ENCODE results near the gene TP53I3.

TP53I3 gene

DNA sequence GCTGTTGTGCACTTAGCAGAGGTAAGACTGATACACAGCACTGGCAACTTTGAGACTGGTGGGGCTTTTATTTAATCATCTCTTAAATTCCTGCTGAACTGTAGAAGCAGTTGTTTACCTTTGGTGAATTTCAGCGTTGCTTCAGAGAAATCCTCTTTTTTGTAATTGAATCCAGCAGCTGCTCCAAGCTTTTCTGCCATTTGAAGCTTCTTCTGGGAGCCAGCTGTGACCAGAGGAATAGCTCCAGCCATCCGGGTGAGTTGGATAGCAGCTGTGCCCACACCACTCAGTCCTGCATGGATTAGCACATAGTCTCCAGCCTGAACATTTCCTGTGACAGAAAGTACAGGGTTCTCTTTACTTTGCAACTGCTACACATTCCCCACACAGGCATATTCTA is 3.9 kb downstream of the TP53I3 start:
- no peak overlapping the region for H3K4me3 Mint-ChIP-seq
- H3K36me3 Mint-ChIP-seq = peaks cover 15% of the 10 kb centered on the region
- H3K27me3 Mint-ChIP-seq = no peaks in the 10 kb centered on the region
- no peak overlapping the region for H3K27ac Mint-ChIP-seq
- no peaks in the 10 kb centered on the region for H3K9me3 Mint-ChIP-seq
- peaks cover 25% of the 10 kb centered on the region for H3K4me1 Mint-ChIP-seq
- ATAC-seq = no peak

DNA sequence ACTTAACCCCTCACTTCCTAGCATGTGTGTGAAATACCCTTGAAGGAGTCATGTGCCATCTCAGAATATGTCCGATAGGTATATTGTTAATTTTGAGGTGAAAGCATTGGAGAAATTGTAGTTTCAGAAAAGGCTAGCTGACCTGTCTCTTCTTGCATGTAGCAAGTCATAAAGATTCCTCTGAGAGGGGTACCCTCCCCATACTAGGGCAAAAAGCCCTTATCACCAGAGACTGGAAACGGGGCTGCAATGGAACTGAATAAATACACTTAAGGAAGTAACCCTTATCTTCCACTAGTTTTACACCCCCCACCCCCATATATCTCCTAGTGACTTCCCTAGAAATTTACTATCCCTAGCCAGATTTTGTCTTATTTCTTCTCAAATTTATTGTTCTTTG is 6.8 kb downstream of the TP53I3 start:
- H3K9me3 Mint-ChIP-seq = no peaks in the 10 kb centered on the region
- peaks cover 28% of the 10 kb centered on the region for H3K4me1 Mint-ChIP-seq
- H3K36me3 Mint-ChIP-seq = peaks cover 15% of the 10 kb centered on the region
- peak overlapping the region; percentile 94 for H3K27ac Mint-ChIP-seq
- no peaks in the 10 kb centered on the region for H3K27me3 Mint-ChIP-seq
- peak overlapping the region; percentile 97 for H3K4me3 Mint-ChIP-seq
- no peak for ATAC-seq

DNA sequence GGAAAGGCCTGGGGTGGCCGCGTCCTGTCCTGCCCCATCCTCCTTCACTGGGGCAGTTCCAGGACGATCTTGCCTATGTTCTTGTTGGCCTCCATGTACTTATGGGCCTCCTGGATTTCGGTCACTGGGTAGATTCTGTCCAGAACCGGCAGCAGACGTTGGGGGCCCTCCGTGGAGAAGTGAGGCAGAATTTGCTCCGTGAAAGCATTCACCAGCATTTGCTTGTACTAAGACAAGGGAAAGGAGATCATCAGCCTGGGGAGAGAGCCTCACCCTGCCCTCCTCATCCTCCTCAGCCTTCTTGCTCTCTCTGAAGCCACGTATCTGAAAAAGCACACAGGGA is 7.1 kb downstream of the TP53I3 start:
- no peak for ATAC-seq
- peaks cover 17% of the 10 kb centered on the region for H3K36me3 Mint-ChIP-seq
- H3K9me3 Mint-ChIP-seq = no peaks in the 10 kb centered on the region
- H3K27me3 Mint-ChIP-seq = no peaks in the 10 kb centered on the region
- H3K4me3 Mint-ChIP-seq = peak overlapping the region; percentile 97
- H3K27ac Mint-ChIP-seq = peak overlapping the region; percentile 94
- peaks cover 24% of the 10 kb centered on the region for H3K4me1 Mint-ChIP-seq

DNA sequence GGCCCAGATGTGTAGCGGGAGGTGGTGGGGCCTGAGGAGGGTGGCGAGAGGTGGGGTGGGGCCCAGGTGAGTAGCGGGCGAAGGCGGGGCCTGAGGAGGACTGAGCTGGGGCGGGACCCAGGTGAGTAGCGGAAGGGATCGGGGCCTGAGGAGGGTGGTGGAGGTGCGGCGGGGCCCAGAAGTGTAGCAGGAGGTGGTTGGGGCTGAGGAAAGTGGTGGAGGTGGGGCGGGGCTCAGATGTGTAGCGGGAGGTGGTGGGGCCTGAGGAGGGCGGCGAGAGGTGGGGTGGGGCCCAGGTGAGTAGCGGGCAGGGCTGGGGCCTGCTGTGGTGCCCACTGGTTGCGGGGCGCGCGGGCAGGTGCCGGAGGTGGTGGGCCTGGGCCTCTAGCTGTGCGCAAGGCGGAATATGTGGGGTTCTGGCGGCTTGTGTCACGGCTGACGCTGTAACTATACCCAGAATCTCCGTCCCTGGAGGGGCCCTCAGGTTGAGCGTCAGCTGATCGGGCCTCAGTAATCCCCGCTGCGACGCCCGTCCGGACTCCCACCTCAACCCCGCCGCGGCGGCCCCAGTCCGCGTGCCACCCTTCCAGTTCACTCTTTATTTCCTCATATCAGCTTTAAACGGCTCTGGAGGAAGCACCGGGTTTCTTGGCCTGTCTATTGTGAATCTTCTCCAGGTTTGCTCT is 7.6 kb downstream of the TP53I3 start:
- no peaks in the 10 kb centered on the region for H3K27me3 Mint-ChIP-seq
- no peak for ATAC-seq
- H3K9me3 Mint-ChIP-seq = no peaks in the 10 kb centered on the region
- H3K27ac Mint-ChIP-seq = peak overlapping the region; percentile 94
- peaks cover 23% of the 10 kb centered on the region for H3K4me1 Mint-ChIP-seq
- H3K36me3 Mint-ChIP-seq = peaks cover 17% of the 10 kb centered on the region
- H3K4me3 Mint-ChIP-seq = peak overlapping the region; percentile 97

DNA sequence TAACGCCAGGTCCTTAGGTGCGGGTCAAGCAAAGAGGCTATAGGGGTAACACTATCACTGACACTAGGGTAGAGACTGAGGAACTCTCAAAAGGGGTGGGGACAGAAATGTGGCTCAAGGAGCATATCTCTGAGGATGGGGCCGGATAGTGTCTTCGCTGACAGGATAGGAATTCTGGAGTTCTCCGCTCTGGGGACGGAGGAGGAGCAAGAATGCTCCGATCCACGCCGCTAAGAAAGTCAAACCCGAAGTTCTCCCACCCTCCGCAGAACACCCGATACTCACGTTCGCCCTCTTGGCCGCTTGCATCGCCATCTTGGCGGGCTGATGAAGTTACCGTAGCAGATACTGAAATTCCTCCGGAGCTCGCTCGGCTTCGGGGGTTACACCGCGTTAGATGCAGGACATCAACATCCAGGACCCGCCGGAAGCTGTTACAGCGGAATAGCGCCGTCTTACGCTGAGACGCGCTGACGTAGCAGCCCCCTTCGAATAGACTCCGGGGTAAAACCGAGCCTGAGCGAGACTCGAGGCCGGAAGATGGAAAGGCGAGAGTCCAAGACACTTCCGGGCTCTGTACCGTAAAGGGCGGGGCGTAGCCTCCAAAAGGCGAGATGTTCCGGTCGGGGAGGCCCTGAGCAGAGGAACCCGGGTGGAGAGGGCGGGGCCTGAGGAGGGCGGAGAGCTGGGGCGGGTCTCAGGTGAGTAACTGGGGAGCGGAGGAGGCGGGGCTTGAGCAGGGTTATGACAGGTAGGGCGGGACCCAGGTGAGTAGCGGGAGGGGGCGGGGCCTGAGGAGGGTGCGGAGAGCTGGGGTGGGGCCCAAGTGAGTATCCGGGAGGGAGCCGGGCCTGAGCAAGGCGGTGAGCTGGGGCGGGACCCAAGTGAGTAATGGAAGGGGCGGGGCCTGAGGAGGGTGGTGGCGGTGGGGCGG is 8.5 kb downstream of the TP53I3 start, which contains the start of gene SF3B6:
SF3B6 (minus strand) TSS at position 412 of the 934 bp plus-strand sequence; CDS start at position 315, 97 bp downstream.
- Mint-ChIP-seq H3K4me3 (peak within 1 kb of the TSS; percentile 97), H3K27ac (peak within 1 kb of the TSS; percentile 94), H3K27me3 (no peaks in the 10 kb centered on the region), H3K36me3 (peaks cover 14% of the 10 kb centered on the region), H3K4me1 (peaks cover 23% of the 10 kb centered on the region), H3K9me3 (no peaks in the 10 kb centered on the region)
- ATAC-seq = peak; percentile 97

DNA sequence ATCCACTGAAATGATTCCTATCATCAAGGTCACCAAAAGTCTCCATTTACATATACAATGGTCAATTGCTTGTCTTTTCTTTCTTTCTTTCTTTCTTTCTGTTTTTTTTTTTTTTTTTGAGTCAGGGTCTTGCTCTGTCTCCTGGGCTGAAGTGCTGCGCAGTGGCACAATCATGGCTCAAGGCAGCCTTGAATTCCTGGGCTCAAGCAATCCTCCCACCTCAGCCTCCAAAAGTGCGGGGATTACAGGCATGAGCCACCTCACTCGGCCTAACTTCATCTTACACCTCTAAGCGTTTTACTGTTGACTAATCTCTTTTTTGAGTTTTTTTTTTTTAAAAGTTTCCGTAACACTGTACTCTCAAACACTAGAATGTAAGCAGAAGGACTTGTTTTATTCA is 9.4 kb downstream of the TP53I3 start:
- Mint-ChIP-seq H3K27ac (peak overlapping the region; percentile 94), H3K4me3 (peak overlapping the region; percentile 97), H3K27me3 (no peaks in the 10 kb centered on the region), H3K4me1 (peaks cover 23% of the 10 kb centered on the region), H3K36me3 (peaks cover 12% of the 10 kb centered on the region), H3K9me3 (no peaks in the 10 kb centered on the region)
- ATAC-seq = no peak

DNA sequence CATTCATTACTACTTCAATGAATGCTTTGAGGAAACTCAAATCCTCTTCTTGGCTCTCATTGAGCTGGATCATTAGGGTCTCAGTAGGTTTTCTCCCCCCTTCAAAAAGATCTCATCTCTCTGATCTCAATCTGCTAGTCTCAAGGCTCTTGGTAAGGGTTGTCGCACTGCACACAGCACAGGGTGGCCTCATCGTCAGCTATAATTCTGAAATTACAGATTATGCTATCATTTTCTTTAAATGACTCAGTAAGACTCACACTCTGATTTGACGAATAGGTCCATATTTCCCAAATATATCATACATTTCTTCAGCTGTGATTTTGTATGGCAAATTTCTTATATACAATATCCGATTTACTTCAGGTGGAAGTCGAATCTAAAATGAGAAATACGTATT is 10.8 kb downstream of the TP53I3 start:
- Mint-ChIP-seq H3K4me1 (peaks cover 23% of the 10 kb centered on the region), H3K27me3 (no peaks in the 10 kb centered on the region), H3K4me3 (no peak overlapping the region), H3K9me3 (no peaks in the 10 kb centered on the region), H3K36me3 (peaks cover 25% of the 10 kb centered on the region), H3K27ac (no peak overlapping the region)
- ATAC-seq = no peak

DNA sequence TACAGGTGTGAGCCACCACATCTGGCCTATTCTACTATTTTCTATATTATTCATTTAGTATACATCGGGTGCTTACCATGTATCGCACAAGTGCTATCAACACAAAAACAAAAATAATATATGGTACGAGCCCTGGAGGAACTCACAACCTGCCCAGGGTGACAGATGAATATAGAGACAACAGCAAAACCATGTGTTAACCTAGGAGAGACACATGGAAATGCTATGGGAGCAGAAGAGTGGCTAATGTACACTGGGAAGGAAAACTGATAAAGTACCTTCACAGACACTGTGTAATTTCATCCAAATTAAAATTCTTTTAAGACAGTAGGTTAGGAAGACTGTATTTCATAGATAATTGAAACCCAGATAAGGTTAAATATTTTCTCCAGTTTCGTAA is 12.4 kb downstream of the TP53I3 start:
- no peak overlapping the region for H3K4me3 Mint-ChIP-seq
- H3K27ac Mint-ChIP-seq = no peak overlapping the region

DNA sequence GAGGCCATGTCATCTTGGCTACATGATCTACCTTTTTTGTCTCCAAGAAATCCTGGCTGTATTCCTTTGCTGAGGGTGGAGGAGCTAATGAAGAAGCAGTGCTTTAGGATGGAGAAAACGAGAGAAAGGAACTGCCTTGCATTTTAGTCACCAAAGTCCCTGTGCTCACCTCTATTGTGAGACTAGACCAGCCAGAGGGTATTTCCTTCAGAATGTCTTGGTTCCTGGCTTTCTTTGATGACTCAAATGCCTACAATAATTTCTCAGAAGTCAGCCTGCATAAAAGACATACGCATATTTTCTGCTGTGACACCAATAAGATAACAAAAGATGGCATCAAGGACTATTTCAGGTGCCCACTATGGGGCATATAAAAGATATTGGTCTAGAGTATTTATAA is 19.3 kb downstream of the TP53I3 start:
- no peaks in the 10 kb centered on the region for H3K4me1 Mint-ChIP-seq
- H3K27ac Mint-ChIP-seq = no peak overlapping the region
- no peak for ATAC-seq
- H3K4me3 Mint-ChIP-seq = no peak overlapping the region
- no peaks in the 10 kb centered on the region for H3K9me3 Mint-ChIP-seq
- H3K36me3 Mint-ChIP-seq = peaks cover 18% of the 10 kb centered on the region
- no peaks in the 10 kb centered on the region for H3K27me3 Mint-ChIP-seq

More for the DNA sequence above, 12.4 kb downstream of the TP53I3 start:
- Mint-ChIP-seq H3K4me1 (peaks cover 16% of the 10 kb centered on the region), H3K36me3 (peaks cover 30% of the 10 kb centered on the region), H3K27me3 (no peaks in the 10 kb centered on the region), H3K9me3 (no peaks in the 10 kb centered on the region)
- no peak for ATAC-seq

DNA sequence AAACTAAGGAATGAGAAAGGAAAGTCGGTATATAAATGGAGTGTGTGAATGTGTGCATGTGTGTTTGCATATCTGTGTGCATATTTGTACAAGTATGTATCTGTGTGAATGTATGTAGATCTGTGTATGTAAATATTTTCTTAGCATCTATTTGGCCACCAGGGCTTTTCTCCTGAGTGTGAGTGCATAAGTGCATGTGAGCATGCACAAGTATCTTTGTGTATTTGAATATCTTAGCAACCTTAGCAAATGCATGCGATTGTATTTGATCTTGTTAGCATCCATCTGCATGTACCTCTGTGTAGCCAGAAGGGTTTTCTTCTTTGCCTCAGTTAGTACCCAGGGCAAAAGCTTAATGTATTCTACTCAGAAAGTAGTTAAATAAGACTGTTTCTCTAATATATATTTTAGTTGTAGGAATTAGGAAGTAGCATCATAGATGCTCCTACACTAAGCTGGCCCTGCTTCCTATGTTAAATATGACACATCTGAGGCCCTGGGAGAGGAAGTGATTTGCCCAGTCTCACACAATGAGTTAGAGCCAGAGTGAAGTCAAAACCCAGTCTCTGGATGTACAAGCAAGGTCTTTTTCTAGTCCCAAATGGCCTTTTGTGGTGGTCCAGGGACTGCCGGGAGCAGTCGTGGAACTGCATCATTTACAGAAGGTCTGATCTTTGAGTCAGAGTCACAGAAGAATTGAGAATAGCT is 25.9 kb downstream of the TP53I3 start:
- Mint-ChIP-seq H3K36me3 (no peaks in the 10 kb centered on the region), H3K4me1 (no peaks in the 10 kb centered on the region), H3K27me3 (no peaks in the 10 kb centered on the region), H3K9me3 (no peaks in the 10 kb centered on the region), H3K27ac (no peak overlapping the region), H3K4me3 (no peak overlapping the region)
- no peak for ATAC-seq

DNA sequence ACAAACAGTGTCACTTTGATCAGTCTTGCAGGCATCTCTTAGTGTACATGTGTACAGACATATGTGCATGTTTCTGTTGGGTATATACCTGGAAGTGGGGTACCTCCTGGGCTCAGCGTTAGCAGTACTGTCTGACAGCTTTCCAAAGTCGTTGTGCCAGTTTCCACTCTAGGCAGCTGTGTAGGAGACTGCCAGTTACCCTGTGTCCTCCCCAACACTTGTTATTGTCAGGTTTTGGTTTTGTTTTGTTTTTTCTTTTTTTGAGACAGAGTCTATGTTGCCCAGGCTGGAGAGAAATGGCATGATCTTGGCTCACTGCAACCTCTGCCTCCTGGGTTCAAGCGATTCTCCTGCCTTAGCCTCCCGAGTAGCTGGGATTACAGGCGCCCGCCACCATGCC is 28.9 kb downstream of the TP53I3 start:
- H3K4me3 Mint-ChIP-seq = no peak overlapping the region
- H3K4me1 Mint-ChIP-seq = no peaks in the 10 kb centered on the region
- ATAC-seq = no peak
- H3K27me3 Mint-ChIP-seq = no peaks in the 10 kb centered on the region
- no peaks in the 10 kb centered on the region for H3K9me3 Mint-ChIP-seq
- no peak overlapping the region for H3K27ac Mint-ChIP-seq
- H3K36me3 Mint-ChIP-seq = no peaks in the 10 kb centered on the region

DNA sequence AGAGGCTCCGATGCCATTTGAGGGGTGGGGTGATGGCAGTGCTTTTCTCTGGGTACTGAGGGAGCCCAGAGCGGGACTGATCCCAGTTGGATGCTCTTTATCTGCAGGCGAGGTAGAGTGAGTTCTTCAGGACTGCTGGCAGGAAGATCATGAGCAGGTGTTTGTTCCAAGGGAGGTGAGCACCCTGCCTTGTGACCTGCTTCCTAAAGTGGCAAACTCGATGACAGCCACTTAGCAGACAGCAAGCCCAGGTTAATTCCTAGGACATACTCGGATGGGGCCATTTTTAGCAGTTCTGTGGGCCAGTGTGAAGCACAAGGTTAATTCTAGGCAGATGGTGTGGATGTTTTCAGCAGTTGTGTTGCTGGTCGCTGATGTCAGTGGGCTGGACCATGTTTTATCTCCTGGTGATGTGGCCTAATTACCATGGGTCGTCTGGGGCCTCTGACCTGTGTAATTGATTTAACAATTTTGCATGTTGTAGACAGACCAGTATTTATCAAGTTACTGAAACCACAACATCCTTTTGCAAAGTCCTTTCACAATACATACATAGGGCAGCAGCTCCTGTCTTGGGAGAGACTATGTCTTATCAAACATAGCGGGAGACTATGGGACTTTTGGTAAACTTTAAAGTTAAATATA is 30.1 kb downstream of the TP53I3 start:
- H3K27me3 Mint-ChIP-seq = no peaks in the 10 kb centered on the region
- ATAC-seq = no peak
- no peaks in the 10 kb centered on the region for H3K4me1 Mint-ChIP-seq
- H3K9me3 Mint-ChIP-seq = no peaks in the 10 kb centered on the region
- no peak overlapping the region for H3K27ac Mint-ChIP-seq
- H3K36me3 Mint-ChIP-seq = no peaks in the 10 kb centered on the region
- H3K4me3 Mint-ChIP-seq = no peak overlapping the region

DNA sequence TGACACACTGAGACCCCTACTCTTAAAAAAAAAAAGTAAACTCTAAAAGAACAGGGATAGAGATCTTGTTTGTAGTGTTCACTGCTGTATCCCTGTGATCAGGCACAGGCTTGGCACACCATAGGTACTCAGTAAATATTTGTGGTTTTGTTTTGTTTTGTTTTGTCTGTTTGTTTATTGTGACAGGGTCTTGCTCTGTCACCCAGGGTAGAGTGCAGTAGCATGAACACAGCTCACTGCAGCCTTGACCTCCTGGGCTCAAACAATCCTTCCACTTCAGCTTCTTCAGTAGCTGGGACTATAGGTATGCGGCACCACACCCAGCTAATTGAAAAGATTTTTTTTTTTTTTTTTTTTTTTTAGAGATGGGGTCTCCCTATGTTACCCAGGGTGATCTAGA is 31.7 kb downstream of the TP53I3 start:
- Mint-ChIP-seq H3K27ac (no peak overlapping the region), H3K36me3 (no peaks in the 10 kb centered on the region), H3K4me1 (no peaks in the 10 kb centered on the region), H3K9me3 (no peaks in the 10 kb centered on the region), H3K27me3 (no peaks in the 10 kb centered on the region), H3K4me3 (no peak overlapping the region)
- no peak for ATAC-seq

DNA sequence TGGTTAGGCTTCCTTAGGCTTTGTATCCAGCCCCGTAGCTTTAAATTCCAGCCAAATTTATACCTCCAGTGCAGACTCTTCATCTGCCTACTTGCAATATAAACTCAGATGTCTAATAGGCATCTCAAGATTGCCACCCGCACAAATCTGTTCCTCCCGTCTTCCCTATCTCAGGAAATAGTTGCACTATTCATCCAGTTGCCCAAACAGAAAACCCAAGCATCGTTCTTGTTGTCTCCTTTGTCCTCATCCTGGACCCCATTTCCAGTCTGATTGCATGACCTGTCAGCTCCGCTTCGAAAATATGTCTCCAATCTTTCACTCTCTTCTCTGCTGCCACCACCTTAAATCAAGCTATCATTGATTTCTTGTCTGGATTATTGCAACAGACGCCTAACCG is 32.8 kb downstream of the TP53I3 start:
- no peaks in the 10 kb centered on the region for H3K27me3 Mint-ChIP-seq
- no peak for ATAC-seq
- no peaks in the 10 kb centered on the region for H3K36me3 Mint-ChIP-seq

More for the DNA sequence above, 32.8 kb downstream of the TP53I3 start:
- Mint-ChIP-seq H3K27ac (no peak overlapping the region), H3K9me3 (no peaks in the 10 kb centered on the region), H3K4me3 (no peak overlapping the region), H3K4me1 (peaks cover 10% of the 10 kb centered on the region)
